Mesodermal cell (in vitro differentiated cells): ENCODE measurements around the gene RUNX2.
"Not testable (repeated sequence)": the region's sequence is repeated elsewhere in the genome, so short reads cannot be mapped to it uniquely, and the experiment has no call there.

ENCODE experiments used
- H3K27ac ChIP-seq: 2 replicates; pipeline ENCODE4 v1.7.0; 2013; ENCODE audit warnings: mild to moderate bottlenecking, low read depth, low read length, moderate library complexity; ENCODE audit not compliant: severe bottlenecking
- H3K36me3 ChIP-seq: 2 replicates; pipeline ENCODE4 v1.7.1; 2013; ENCODE audit warnings: mild to moderate bottlenecking, low read length, moderate library complexity; ENCODE audit not compliant: control insufficient read depth, insufficient read depth
- H3K4me1 ChIP-seq: one replicate; pipeline ENCODE4 v1.7.1; 2013; ENCODE audit warnings: mild to moderate bottlenecking, low read length; ENCODE audit not compliant: insufficient read depth, control insufficient read depth, poor library complexity, severe bottlenecking
- H3K4me3 ChIP-seq: 2 replicates; pipeline ENCODE4 v1.7.0; 2013; ENCODE audit warnings: low read length, control low read depth, mild to moderate bottlenecking; ENCODE audit not compliant: insufficient read depth, poor library complexity, severe bottlenecking; ENCODE audit errors: extremely low read depth
- H3K9me3 ChIP-seq: 2 replicates; pipeline ENCODE4 v1.7.1; 2013; ENCODE audit warnings: mild to moderate bottlenecking, low read length, moderate library complexity; ENCODE audit not compliant: control insufficient read depth
- WGBS, 2 experiments: methylation state at CpG; one replicate each; pipeline ENCODE4 v1.1.5; 2013; ENCODE audit warnings: missing lambda C conversion rate in 2 of 2; ENCODE audit not compliant: insufficient coverage in 2 of 2; 5-methylcytosine and 5-hydroxymethylcytosine counted together

RUNX2 gene

GRCh38 chr6:45663251-45664221, 335.4 kb downstream of the RUNX2 start:
- H3K4me3 ChIP-seq = no peak overlapping the region
- no peak overlapping the region for H3K27ac ChIP-seq
- no peaks in the 10 kb centered on the region for H3K36me3 ChIP-seq
- H3K9me3 ChIP-seq = no peaks in the 10 kb centered on the region
- WGBS, 2 experiments = 90 to 96% methylated on average over 65 to 83 of the region's 88 CpGs
- peaks cover 12% of the 10 kb centered on the region for H3K4me1 ChIP-seq

GRCh38 chr6:45664707-45665106, 336.6 kb downstream of the RUNX2 start:
- H3K27ac ChIP-seq = no peak overlapping the region
- no peak overlapping the region for H3K4me3 ChIP-seq
- H3K36me3 ChIP-seq = no peaks in the 10 kb centered on the region
- 81 to 100% methylated on average over 5 of the region's 6 CpGs for WGBS, 2 experiments
- no peaks in the 10 kb centered on the region for H3K9me3 ChIP-seq
- peaks cover 12% of the 10 kb centered on the region for H3K4me1 ChIP-seq

GRCh38 chr6:45665859-45666258, 337.7 kb downstream of the RUNX2 start:
- Histone ChIP-seq H3K36me3 (no peaks in the 10 kb centered on the region), H3K27ac (no peak overlapping the region), H3K4me3 (no peak overlapping the region), H3K4me1 (peaks cover 12% of the 10 kb centered on the region), H3K9me3 (no peaks in the 10 kb centered on the region)
- WGBS, 2 experiments = 91% methylated on average over 5 to 7 of the region's 7 CpGs

- H3K4me1 ChIP-seq = peaks cover 12% of the 10 kb centered on the region
- H3K4me3 ChIP-seq = no peak overlapping the region
- H3K9me3 ChIP-seq = no peaks in the 10 kb centered on the region
- H3K27ac ChIP-seq = no peak overlapping the region
- no peaks in the 10 kb centered on the region for H3K36me3 ChIP-seq
- WGBS, 2 experiments = 94% methylated on average over 1 of the region's 3 CpGs; no CpG with 5 or more reads in 1 of the 2 experiments
Measured at GRCh38 chr6:45666846-45667245, 338.7 kb downstream of the RUNX2 start.

- H3K27ac ChIP-seq = no peak overlapping the region
- H3K4me3 ChIP-seq = no peak overlapping the region
- WGBS, 2 experiments = 55 to 68% methylated on average over 6 of the region's 6 CpGs
- peaks cover 12% of the 10 kb centered on the region for H3K4me1 ChIP-seq
- no peaks in the 10 kb centered on the region for H3K9me3 ChIP-seq
- H3K36me3 ChIP-seq = no peaks in the 10 kb centered on the region
Measured at GRCh38 chr6:45667300-45667699, 339.2 kb downstream of the RUNX2 start.

- Histone ChIP-seq H3K9me3 (no peaks in the 10 kb centered on the region), H3K27ac (no peak overlapping the region), H3K36me3 (no peaks in the 10 kb centered on the region), H3K4me1 (peaks cover 12% of the 10 kb centered on the region), H3K4me3 (no peak overlapping the region)
- 91 to 95% methylated on average over 5 of the region's 5 CpGs for WGBS, 2 experiments
Measured at GRCh38 chr6:45667766-45668165, 339.6 kb downstream of the RUNX2 start.

GRCh38 chr6:45668705-45669104, 340.6 kb downstream of the RUNX2 start:
- Histone ChIP-seq H3K4me3 (no peak overlapping the region), H3K27ac (no peak overlapping the region)
- 90 to 99% methylated on average over 7 of the region's 9 CpGs for WGBS, 2 experiments

GRCh38 chr6:45673167-45673566, 345.0 kb downstream of the RUNX2 start:
- no CpG with 5 or more reads among the region's 6 CpGs for WGBS, 2 experiments
- not testable (repeated sequence) for H3K4me1 ChIP-seq

More at GRCh38 chr6:45668705-45669104, 340.6 kb downstream of the RUNX2 start:
- Histone ChIP-seq H3K36me3 (no peaks in the 10 kb centered on the region), H3K9me3 (no peaks in the 10 kb centered on the region), H3K4me1 (peaks cover 12% of the 10 kb centered on the region)

GRCh38 chr6:45675166-45675565, 347.0 kb downstream of the RUNX2 start:
- H3K36me3 ChIP-seq, H3K4me1 ChIP-seq, H3K27ac ChIP-seq, H3K9me3 ChIP-seq, H3K4me3 ChIP-seq: not testable (repeated sequence)
- WGBS, 2 experiments = 76 to 87% methylated on average over 4 to 7 of the region's 14 CpGs

More at GRCh38 chr6:45673167-45673566, 345.0 kb downstream of the RUNX2 start:
- H3K4me3 ChIP-seq, H3K36me3 ChIP-seq, H3K27ac ChIP-seq, H3K9me3 ChIP-seq: not testable (repeated sequence)

GRCh38 chr6:45675634-45676033, 347.5 kb downstream of the RUNX2 start:
- 96 to 97% methylated on average over 11 of the region's 11 CpGs for WGBS, 2 experiments
- H3K4me1 ChIP-seq = no peaks in the 10 kb centered on the region

GRCh38 chr6:45676380-45676779, 348.2 kb downstream of the RUNX2 start:
- no peaks in the 10 kb centered on the region for H3K36me3 ChIP-seq
- H3K27ac ChIP-seq = no peak overlapping the region
- no peak overlapping the region for H3K4me3 ChIP-seq
- peaks cover 5% of the 10 kb centered on the region for H3K9me3 ChIP-seq
- 91 to 100% methylated on average over 1 to 7 of the region's 10 CpGs for whole genome bisulfite sequencing, 2 experiments
- H3K4me1 ChIP-seq = no peaks in the 10 kb centered on the region

More at GRCh38 chr6:45675634-45676033, 347.5 kb downstream of the RUNX2 start:
- no peak overlapping the region for H3K27ac ChIP-seq
- H3K36me3 ChIP-seq = no peaks in the 10 kb centered on the region
- no peak overlapping the region for H3K4me3 ChIP-seq
- H3K9me3 ChIP-seq = peaks cover 1% of the 10 kb centered on the region
